GM23338 (cell line): ENCODE results near the gene RPS29. TPM values are rescaled to one million over a fixed set of nuclear protein-coding genes. Genes with fewer than 3 reads are reported as not detected.

Source experiments
- CREB1 ChIP-seq: fragments of 250-450 bp; sonication (Bioruptor Pico); IDR thresholded peaks from 2 replicates; pipeline ENCODE4 v1.5.0; 2020; ENCODE audit warnings: low read depth, mild to moderate bottlenecking, moderate library complexity
- CTCF ChIP-seq, 2 experiments: fragments of 200-600 bp in 1 of 2; sonication (generic) in 1 of 2; conservative IDR thresholded peaks; 2 replicates each; pipeline versions ENCODE4 v1.5.1 to v1.6.1; 2016 to 2017; ENCODE audit warnings: antibody characterized with exemption in 2 of 2, low read depth in 2 of 2, mild to moderate bottlenecking in 2 of 2, moderate library complexity in 1 of 2
- ETS1 ChIP-seq: IDR thresholded peaks from 2 replicates; pipeline ENCODE4 v1.6.1; 2016; ENCODE audit warnings: antibody characterized with exemption
- EZH2 ChIP-seq: fragments of 200-600 bp; sonication (generic); IDR thresholded peaks from one replicate; pipeline ENCODE4 v1.8.0; 2017; ENCODE audit warnings: antibody characterized with exemption, mild to moderate bottlenecking, low read depth; ENCODE audit not compliant: unreplicated experiment
- JUNB ChIP-seq: IDR thresholded peaks from one replicate; pipeline ENCODE4 v1.6.1; 2016; ENCODE audit warnings: antibody characterized with exemption; ENCODE audit not compliant: unreplicated experiment
- NANOG ChIP-seq: IDR thresholded peaks from 2 replicates; pipeline ENCODE4 v1.6.1; 2016; ENCODE audit warnings: antibody characterized with exemption, borderline replicate concordance
- POLR2AphosphoS5 ChIP-seq: IDR thresholded peaks from 2 replicates; pipeline ENCODE4 v1.6.1; 2016; ENCODE audit warnings: antibody characterized with exemption, low read depth
- polyA plus RNA-seq: library from polyadenylated mRNA; unstranded; fragments of >200 nt; fragmentation: Nextera tagmentation; extraction: Ambion mirVana; gene quantifications from 2 replicates; pipeline ENCODE4 v1.2.1, GENCODE V29; 2016
- total RNA-seq: library from RNA; depleted of rRNA; stranded (reverse); fragments of >200 nt; shearing (Covaris generic); gene quantifications from 2 replicates; pipeline ENCODE4 v1.2.3, GENCODE V29; 2014
- TF ChIP-seq, protein P1 (sequence below): fragments of 250-450 bp; sonication (Bioruptor Pico); IDR thresholded peaks from 2 replicates; pipeline ENCODE4 v1.5.0; 2020; ENCODE audit warnings: mild to moderate bottlenecking, moderate library complexity
- TF ChIP-seq, protein P2 (sequence below): IDR thresholded peaks from one replicate; pipeline ENCODE4 v1.6.1; 2018; ENCODE audit warnings: antibody characterized with exemption; ENCODE audit not compliant: unreplicated experiment

Gene RPS29
- total and polyA plus RNA-seq, 2 experiments from 2014 or later: 2,560 to 3,734 TPM

DNA sequence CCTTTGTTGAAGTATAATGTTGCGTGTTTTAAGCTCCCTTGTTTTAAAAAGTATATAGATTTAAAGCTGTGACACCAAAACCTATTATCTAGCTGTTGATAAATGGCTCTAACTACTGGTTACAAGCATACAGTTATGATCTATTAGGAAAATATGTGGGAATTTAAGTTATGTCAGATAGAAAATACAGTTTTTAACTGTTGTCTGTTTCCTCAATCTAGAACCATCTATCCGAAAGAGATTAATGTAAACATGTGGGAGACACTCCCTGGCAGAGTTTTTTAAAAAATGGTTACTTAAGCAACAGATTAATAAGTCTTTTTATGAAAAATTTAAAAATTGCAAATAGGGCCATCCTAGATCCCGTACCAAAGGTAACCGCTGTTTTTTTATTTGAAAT is 26.1 kb upstream of the RPS29 start (continued):
- TF ChIP-seq, protein P1, sequence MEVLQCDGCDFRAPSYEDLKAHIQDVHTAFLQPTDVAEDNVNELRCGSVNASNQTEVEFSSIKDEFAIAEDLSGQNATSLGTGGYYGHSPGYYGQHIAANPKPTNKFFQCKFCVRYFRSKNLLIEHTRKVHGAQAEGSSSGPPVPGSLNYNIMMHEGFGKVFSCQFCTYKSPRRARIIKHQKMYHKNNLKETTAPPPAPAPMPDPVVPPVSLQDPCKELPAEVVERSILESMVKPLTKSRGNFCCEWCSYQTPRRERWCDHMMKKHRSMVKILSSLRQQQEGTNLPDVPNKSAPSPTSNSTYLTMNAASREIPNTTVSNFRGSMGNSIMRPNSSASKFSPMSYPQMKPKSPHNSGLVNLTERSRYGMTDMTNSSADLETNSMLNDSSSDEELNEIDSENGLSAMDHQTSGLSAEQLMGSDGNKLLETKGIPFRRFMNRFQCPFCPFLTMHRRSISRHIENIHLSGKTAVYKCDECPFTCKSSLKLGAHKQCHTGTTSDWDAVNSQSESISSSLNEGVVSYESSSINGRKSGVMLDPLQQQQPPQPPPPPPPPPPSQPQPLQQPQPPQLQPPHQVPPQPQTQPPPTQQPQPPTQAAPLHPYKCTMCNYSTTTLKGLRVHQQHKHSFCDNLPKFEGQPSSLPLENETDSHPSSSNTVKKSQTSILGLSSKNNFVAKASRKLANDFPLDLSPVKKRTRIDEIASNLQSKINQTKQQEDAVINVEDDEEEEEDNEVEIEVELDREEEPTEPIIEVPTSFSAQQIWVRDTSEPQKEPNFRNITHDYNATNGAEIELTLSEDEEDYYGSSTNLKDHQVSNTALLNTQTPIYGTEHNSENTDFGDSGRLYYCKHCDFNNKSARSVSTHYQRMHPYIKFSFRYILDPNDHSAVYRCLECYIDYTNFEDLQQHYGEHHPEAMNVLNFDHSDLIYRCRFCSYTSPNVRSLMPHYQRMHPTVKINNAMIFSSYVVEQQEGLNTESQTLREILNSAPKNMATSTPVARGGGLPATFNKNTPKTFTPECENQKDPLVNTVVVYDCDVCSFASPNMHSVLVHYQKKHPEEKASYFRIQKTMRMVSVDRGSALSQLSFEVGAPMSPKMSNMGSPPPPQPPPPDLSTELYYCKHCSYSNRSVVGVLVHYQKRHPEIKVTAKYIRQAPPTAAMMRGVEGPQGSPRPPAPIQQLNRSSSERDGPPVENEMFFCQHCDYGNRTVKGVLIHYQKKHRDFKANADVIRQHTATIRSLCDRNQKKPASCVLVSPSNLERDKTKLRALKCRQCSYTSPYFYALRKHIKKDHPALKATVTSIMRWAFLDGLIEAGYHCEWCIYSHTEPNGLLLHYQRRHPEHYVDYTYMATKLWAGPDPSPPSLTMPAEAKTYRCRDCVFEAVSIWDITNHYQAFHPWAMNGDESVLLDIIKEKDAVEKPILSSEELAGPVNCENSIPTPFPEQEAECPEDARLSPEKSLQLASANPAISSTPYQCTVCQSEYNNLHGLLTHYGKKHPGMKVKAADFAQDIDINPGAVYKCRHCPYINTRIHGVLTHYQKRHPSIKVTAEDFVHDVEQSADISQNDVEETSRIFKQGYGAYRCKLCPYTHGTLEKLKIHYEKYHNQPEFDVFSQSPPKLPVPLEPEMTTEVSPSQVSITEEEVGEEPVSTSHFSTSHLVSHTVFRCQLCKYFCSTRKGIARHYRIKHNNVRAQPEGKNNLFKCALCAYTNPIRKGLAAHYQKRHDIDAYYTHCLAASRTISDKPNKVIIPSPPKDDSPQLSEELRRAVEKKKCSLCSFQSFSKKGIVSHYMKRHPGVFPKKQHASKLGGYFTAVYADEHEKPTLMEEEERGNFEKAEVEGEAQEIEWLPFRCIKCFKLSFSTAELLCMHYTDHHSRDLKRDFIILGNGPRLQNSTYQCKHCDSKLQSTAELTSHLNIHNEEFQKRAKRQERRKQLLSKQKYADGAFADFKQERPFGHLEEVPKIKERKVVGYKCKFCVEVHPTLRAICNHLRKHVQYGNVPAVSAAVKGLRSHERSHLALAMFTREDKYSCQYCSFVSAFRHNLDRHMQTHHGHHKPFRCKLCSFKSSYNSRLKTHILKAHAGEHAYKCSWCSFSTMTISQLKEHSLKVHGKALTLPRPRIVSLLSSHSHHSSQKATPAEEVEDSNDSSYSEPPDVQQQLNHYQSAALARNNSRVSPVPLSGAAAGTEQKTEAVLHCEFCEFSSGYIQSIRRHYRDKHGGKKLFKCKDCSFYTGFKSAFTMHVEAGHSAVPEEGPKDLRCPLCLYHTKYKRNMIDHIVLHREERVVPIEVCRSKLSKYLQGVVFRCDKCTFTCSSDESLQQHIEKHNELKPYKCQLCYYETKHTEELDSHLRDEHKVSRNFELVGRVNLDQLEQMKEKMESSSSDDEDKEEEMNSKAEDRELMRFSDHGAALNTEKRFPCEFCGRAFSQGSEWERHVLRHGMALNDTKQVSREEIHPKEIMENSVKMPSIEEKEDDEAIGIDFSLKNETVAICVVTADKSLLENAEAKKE: no peak
- TF ChIP-seq CREB1 (CRISPR knock-in tag) (no peak), EZH2 (no peak), POLR2AphosphoS5 (no peak), NANOG (no peak), ETS1 (no peak), JUNB (no peak), CTCF (conservative IDR thresholded peaks at IDR 0.05; ENCODE audit: low read depth in 2 of 2) (no peak)
- TF ChIP-seq, protein P2, sequence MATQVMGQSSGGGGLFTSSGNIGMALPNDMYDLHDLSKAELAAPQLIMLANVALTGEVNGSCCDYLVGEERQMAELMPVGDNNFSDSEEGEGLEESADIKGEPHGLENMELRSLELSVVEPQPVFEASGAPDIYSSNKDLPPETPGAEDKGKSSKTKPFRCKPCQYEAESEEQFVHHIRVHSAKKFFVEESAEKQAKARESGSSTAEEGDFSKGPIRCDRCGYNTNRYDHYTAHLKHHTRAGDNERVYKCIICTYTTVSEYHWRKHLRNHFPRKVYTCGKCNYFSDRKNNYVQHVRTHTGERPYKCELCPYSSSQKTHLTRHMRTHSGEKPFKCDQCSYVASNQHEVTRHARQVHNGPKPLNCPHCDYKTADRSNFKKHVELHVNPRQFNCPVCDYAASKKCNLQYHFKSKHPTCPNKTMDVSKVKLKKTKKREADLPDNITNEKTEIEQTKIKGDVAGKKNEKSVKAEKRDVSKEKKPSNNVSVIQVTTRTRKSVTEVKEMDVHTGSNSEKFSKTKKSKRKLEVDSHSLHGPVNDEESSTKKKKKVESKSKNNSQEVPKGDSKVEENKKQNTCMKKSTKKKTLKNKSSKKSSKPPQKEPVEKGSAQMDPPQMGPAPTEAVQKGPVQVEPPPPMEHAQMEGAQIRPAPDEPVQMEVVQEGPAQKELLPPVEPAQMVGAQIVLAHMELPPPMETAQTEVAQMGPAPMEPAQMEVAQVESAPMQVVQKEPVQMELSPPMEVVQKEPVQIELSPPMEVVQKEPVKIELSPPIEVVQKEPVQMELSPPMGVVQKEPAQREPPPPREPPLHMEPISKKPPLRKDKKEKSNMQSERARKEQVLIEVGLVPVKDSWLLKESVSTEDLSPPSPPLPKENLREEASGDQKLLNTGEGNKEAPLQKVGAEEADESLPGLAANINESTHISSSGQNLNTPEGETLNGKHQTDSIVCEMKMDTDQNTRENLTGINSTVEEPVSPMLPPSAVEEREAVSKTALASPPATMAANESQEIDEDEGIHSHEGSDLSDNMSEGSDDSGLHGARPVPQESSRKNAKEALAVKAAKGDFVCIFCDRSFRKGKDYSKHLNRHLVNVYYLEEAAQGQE: no peak
